ENCODE results near the gene BMP6.

DNA sequence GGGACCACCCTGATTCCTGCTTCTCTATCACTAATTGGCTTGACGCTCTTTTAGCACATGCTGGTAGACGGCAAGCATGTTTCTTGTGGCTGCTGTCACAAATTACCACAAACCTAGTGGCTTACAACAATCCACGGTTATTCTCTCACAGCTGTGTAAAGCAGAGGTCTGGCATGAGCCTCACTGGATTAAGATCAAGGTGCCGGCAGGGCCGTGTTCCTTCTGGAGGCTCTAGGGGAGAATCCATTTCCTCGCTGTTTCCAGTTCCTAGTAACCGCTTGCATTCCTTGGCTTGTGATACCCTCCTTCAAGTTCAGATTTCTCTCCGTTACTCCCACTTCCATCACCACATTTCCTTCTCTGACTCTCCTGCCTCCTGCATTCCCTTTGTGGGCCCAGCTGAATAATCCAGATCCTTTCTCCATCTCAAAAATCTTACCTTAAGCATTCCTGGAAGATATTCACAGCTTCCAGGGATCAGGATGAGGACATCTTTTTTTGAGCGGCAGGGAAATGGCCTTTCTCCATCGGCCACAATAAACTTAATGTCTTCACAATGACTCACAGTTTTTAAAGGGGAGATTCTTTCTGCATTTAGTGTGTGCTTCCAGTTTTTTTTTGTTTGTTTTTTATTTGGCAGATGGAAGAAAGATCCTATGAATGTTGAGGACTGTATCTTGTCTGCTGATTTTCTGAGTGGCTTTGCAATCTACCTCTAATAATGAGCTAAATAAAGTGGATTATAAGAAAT is 39.9 kb downstream of the BMP6 start:
- TF ChIP-seq, protein P1, sequence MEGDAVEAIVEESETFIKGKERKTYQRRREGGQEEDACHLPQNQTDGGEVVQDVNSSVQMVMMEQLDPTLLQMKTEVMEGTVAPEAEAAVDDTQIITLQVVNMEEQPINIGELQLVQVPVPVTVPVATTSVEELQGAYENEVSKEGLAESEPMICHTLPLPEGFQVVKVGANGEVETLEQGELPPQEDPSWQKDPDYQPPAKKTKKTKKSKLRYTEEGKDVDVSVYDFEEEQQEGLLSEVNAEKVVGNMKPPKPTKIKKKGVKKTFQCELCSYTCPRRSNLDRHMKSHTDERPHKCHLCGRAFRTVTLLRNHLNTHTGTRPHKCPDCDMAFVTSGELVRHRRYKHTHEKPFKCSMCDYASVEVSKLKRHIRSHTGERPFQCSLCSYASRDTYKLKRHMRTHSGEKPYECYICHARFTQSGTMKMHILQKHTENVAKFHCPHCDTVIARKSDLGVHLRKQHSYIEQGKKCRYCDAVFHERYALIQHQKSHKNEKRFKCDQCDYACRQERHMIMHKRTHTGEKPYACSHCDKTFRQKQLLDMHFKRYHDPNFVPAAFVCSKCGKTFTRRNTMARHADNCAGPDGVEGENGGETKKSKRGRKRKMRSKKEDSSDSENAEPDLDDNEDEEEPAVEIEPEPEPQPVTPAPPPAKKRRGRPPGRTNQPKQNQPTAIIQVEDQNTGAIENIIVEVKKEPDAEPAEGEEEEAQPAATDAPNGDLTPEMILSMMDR (IDR thresholded peaks at IDR 0.05) = no peak
- TF ChIP-seq POLR2A (IDR thresholded peaks at IDR 0.05) = no peak
- TF ChIP-seq POLR2AphosphoS5 (IDR thresholded peaks at IDR 0.05; ENCODE audit: insufficient read depth in 1 of 2, low read depth in 1 of 2) = no peak

Measured in vagina (tissue), 2 donors.